ENCODE measurements around the gene CADM2.
"Not testable (repeated sequence)": the region's sequence is repeated elsewhere in the genome, so short reads cannot be mapped to it uniquely, and the experiment has no call there.

Gene CADM2

DNA sequence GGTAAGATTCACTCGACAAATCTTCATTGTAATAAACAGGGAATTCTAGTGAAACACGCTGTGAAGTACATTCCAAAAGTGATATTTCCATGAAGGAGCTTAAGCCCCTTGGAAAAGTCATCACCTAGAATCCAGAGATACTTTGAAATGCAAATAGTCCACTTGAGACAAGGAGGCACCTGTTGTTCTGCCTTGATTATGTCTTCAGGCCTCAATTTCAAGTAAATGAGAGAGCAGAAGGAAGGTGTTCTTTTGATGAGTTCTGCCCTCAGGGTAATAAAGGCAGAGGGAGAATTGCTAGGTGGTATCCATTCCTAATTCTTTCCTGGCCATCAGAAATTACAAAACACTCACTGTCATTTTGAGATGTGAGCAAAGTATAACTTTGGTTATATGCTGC lies 162.1 kb downstream of the CADM2 start:
- H3K4me3 ChIP-seq (ENCODE audit: low read length in 2 of 2): no peak overlapping the region
- no peak overlapping the region for H3K9ac ChIP-seq (ENCODE audit: low read depth in 1 of 2, low read length in 2 of 2)
- no peaks in the 10 kb centered on the region for H3K4me1 ChIP-seq (ENCODE audit: control insufficient read depth in 2 of 2, insufficient read depth in 2 of 2, low read length in 2 of 2)
- no peak overlapping the region for H3K27ac ChIP-seq (ENCODE audit: low read depth in 2 of 2, low read length in 2 of 2)
- H3K9me3 ChIP-seq (ENCODE audit: control insufficient read depth in 2 of 2, low read length in 2 of 2): no peaks in the 10 kb centered on the region
- H3K27me3 ChIP-seq (ENCODE audit: control insufficient read depth in 2 of 2, insufficient read depth in 2 of 2, low read length in 2 of 2): no peaks in the 10 kb centered on the region
- H3K36me3 ChIP-seq (ENCODE audit: control insufficient read depth in 2 of 2, insufficient read depth in 2 of 2, low read length in 2 of 2): no peaks in the 10 kb centered on the region

DNA sequence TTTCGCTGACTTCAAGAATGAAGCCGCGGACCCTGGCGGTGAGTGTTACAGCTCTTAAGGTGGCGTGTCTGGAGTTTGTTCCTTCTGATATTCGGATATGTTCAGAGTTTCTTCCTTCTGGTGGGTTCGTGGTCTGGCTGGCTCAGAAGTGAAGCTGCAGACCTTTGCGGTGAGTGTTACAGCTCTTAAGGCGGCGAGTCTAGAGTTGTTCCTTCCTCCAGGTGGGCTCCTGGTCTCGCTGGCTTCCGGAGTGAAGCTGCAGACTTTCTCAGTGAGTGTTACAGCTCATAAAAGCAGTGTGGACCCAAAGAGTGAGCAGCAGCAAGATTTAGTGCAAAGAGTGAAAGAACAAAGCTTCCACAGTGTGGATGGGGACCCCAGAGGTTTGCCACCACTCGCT lies 174.1 kb downstream of the CADM2 start:
- not testable (repeated sequence) for H3K27me3 ChIP-seq (ENCODE audit: control insufficient read depth in 2 of 2, insufficient read depth in 2 of 2, low read length in 2 of 2); H3K36me3 ChIP-seq (ENCODE audit: control insufficient read depth in 2 of 2, insufficient read depth in 2 of 2, low read length in 2 of 2); H3K4me1 ChIP-seq (ENCODE audit: control insufficient read depth in 2 of 2, insufficient read depth in 2 of 2, low read length in 2 of 2)

DNA sequence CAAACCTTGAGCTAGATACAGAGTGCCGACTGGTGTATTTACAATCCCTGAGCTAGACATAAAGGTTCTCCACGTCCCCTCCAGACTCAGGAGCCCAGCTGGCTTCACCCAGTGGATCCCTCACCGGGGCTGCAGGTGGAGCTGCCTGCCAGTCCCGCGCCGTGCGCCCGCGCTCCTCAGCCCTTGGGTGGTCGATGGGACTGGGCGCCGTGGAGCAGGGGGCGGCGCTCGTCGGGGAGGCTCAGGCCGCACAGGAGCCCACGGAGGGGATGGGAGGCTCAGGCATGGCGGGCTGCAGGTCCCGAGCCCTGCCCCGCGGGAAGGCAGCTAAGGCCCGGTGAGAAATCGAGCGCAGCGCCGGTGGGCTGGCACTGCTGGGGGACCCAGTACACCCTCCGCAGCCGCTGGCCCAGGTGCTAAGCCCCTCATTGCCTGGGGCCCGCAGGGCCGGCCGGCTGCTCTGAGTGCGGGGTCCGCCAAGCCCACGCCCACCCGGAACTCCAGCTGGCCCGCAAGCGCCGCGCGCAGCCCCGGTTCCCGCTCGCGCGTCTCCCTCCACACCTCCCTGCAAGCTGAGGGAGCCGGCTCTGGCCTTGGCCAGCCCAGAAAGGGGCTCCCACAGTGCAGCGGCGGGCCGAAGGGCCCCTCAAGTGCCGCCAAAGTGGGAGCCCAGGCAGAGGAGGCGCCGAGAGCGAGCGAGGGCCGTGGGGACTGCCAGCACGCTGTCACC lies 175.1 kb downstream of the CADM2 start:
- not testable (repeated sequence) for H3K27me3 ChIP-seq (ENCODE audit: control insufficient read depth in 2 of 2, insufficient read depth in 2 of 2, low read length in 2 of 2); H3K4me1 ChIP-seq (ENCODE audit: control insufficient read depth in 2 of 2, insufficient read depth in 2 of 2, low read length in 2 of 2); H3K9me3 ChIP-seq (ENCODE audit: control insufficient read depth in 2 of 2, low read length in 2 of 2); H3K27ac ChIP-seq (ENCODE audit: low read depth in 2 of 2, low read length in 2 of 2); H3K9ac ChIP-seq (ENCODE audit: low read depth in 1 of 2, low read length in 2 of 2); H3K36me3 ChIP-seq (ENCODE audit: control insufficient read depth in 2 of 2, insufficient read depth in 2 of 2, low read length in 2 of 2); H3K4me3 ChIP-seq (ENCODE audit: low read length in 2 of 2)

More for the DNA sequence above, 174.1 kb downstream of the CADM2 start:
- H3K4me3 ChIP-seq (ENCODE audit: low read length in 2 of 2); H3K27ac ChIP-seq (ENCODE audit: low read depth in 2 of 2, low read length in 2 of 2); H3K9me3 ChIP-seq (ENCODE audit: control insufficient read depth in 2 of 2, low read length in 2 of 2); H3K9ac ChIP-seq (ENCODE audit: low read depth in 1 of 2, low read length in 2 of 2): not testable (repeated sequence)

- H3K9ac ChIP-seq (ENCODE audit: low read depth in 1 of 2, low read length in 2 of 2): no peak overlapping the region
- no peaks in the 10 kb centered on the region for H3K4me1 ChIP-seq (ENCODE audit: control insufficient read depth in 2 of 2, insufficient read depth in 2 of 2, low read length in 2 of 2)
- H3K27ac ChIP-seq (ENCODE audit: low read depth in 2 of 2, low read length in 2 of 2): no peak overlapping the region
- H3K36me3 ChIP-seq (ENCODE audit: control insufficient read depth in 2 of 2, insufficient read depth in 2 of 2, low read length in 2 of 2): no peaks in the 10 kb centered on the region
- no peaks in the 10 kb centered on the region for H3K27me3 ChIP-seq (ENCODE audit: control insufficient read depth in 2 of 2, insufficient read depth in 2 of 2, low read length in 2 of 2)
- no peak overlapping the region for H3K4me3 ChIP-seq (ENCODE audit: low read length in 2 of 2)
- no peaks in the 10 kb centered on the region for H3K9me3 ChIP-seq (ENCODE audit: control insufficient read depth in 2 of 2, low read length in 2 of 2)
Observed at GRCh38 chr3:85142626-85143025, 183.8 kb downstream of the CADM2 start.

DNA sequence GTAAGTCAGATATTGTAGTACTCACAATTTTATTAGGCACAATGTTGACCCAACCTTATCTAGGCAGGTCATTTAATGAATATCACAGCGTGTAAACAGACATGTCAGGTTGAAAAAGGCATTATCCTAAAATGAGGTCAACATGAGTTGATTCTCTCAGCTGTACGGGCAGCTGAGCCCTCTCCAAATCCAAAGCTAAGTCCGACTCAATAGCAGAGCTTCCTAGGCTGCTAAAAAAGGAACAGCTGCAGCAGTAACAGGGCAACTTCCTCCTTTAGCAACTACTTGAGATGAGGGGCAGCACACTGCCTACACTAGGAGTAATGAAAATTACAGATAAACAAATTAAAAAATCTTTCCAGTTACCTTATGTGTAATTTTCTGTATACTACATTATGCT lies 189.2 kb downstream of the CADM2 start:
- Histone ChIP-seq H3K27me3 (ENCODE audit: control insufficient read depth in 2 of 2, insufficient read depth in 2 of 2, low read length in 2 of 2) (no peaks in the 10 kb centered on the region), H3K9ac (ENCODE audit: low read depth in 1 of 2, low read length in 2 of 2) (no peak overlapping the region), H3K4me3 (ENCODE audit: low read length in 2 of 2) (no peak overlapping the region), H3K9me3 (ENCODE audit: control insufficient read depth in 2 of 2, low read length in 2 of 2) (no peaks in the 10 kb centered on the region), H3K36me3 (ENCODE audit: control insufficient read depth in 2 of 2, insufficient read depth in 2 of 2, low read length in 2 of 2) (no peaks in the 10 kb centered on the region), H3K27ac (ENCODE audit: low read depth in 2 of 2, low read length in 2 of 2) (no peak overlapping the region), H3K4me1 (ENCODE audit: control insufficient read depth in 2 of 2, insufficient read depth in 2 of 2, low read length in 2 of 2) (no peaks in the 10 kb centered on the region)

DNA sequence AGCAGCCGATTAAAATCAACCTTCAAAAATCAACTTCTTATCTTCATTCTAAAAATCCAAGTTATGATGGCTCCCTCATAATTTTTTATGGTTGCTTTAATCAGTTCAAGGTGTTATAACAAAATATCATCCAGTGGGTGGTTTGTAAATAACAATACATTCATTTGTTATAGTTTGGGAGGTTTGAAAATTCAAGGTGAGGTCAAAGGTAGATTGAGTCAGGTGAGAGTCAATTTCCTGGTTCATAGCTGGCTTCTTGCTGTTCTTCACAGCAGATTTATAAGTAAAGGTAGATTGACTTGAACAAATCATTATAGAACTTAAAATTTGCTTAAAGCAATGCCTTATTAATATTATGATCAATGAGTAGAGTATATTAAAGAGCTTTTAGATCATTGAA lies 192.8 kb downstream of the CADM2 start:
- no peaks in the 10 kb centered on the region for H3K27me3 ChIP-seq (ENCODE audit: control insufficient read depth in 2 of 2, insufficient read depth in 2 of 2, low read length in 2 of 2)
- H3K4me1 ChIP-seq (ENCODE audit: control insufficient read depth in 2 of 2, insufficient read depth in 2 of 2, low read length in 2 of 2): no peaks in the 10 kb centered on the region
- H3K4me3 ChIP-seq (ENCODE audit: low read length in 2 of 2): no peak overlapping the region
- no peak overlapping the region for H3K27ac ChIP-seq (ENCODE audit: low read depth in 2 of 2, low read length in 2 of 2)
- H3K9ac ChIP-seq (ENCODE audit: low read depth in 1 of 2, low read length in 2 of 2): no peak overlapping the region
- H3K9me3 ChIP-seq (ENCODE audit: control insufficient read depth in 2 of 2, low read length in 2 of 2): no peaks in the 10 kb centered on the region
- no peaks in the 10 kb centered on the region for H3K36me3 ChIP-seq (ENCODE audit: control insufficient read depth in 2 of 2, insufficient read depth in 2 of 2, low read length in 2 of 2)

- not testable (repeated sequence) for H3K4me3 ChIP-seq (ENCODE audit: low read length in 2 of 2); H3K4me1 ChIP-seq (ENCODE audit: control insufficient read depth in 2 of 2, insufficient read depth in 2 of 2, low read length in 2 of 2); H3K9me3 ChIP-seq (ENCODE audit: control insufficient read depth in 2 of 2, low read length in 2 of 2); H3K36me3 ChIP-seq (ENCODE audit: control insufficient read depth in 2 of 2, insufficient read depth in 2 of 2, low read length in 2 of 2); H3K9ac ChIP-seq (ENCODE audit: low read depth in 1 of 2, low read length in 2 of 2); H3K27me3 ChIP-seq (ENCODE audit: control insufficient read depth in 2 of 2, insufficient read depth in 2 of 2, low read length in 2 of 2); H3K27ac ChIP-seq (ENCODE audit: low read depth in 2 of 2, low read length in 2 of 2)
Observed at GRCh38 chr3:85153279-85153678, 194.5 kb downstream of the CADM2 start.

DNA sequence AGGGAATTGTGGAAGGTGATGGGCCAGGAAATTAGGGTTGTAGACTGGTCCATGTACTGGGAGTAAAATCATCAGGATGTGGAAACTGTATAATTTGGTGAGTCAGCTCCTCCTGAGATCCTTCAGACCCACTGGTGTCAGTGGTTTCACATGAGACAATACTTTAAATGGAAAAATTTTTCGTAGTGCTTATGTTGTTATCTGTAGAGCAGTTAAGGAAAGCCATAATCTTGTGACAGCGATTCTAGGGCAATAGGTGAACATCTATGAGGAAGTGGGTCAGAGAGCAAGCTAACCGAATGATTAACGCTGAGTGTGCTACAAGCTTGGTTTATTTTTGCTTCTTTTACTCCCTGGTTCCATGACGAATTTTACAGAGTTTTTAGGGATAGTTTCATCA lies 200.6 kb downstream of the CADM2 start:
- H3K9me3 ChIP-seq (ENCODE audit: control insufficient read depth in 2 of 2, low read length in 2 of 2): no peaks in the 10 kb centered on the region
- H3K4me3 ChIP-seq (ENCODE audit: low read length in 2 of 2): no peak overlapping the region
- no peak overlapping the region for H3K9ac ChIP-seq (ENCODE audit: low read depth in 1 of 2, low read length in 2 of 2)
- H3K27me3 ChIP-seq (ENCODE audit: control insufficient read depth in 2 of 2, insufficient read depth in 2 of 2, low read length in 2 of 2): no peaks in the 10 kb centered on the region
- H3K4me1 ChIP-seq (ENCODE audit: control insufficient read depth in 2 of 2, insufficient read depth in 2 of 2, low read length in 2 of 2): no peaks in the 10 kb centered on the region
- H3K36me3 ChIP-seq (ENCODE audit: control insufficient read depth in 2 of 2, insufficient read depth in 2 of 2, low read length in 2 of 2): no peaks in the 10 kb centered on the region
- H3K27ac ChIP-seq (ENCODE audit: low read depth in 2 of 2, low read length in 2 of 2): peak overlapping the region in 1 of 2 donors; percentile 56

DNA sequence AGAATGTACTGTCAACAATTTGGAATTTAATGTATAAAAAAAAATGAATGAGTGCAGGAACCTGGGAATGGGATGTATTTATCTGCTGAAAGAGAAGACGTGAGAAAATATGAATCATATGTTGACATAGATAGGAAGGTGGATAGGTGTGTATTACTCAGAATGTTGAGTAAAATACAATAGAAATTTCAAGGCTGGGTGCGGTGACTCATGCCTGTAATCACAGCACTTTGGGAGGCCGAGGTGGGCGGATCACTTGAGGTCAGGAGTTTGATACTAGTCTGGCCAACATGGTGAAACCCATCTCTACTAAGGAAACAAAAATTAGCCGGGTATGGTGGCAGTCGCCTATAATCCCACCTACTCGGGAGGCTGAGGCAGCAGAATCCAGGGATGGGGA lies 202.8 kb downstream of the CADM2 start:
- H3K27ac ChIP-seq (ENCODE audit: low read depth in 2 of 2, low read length in 2 of 2): peak overlapping the region; percentile 28 to 39
- H3K4me1 ChIP-seq (ENCODE audit: control insufficient read depth in 2 of 2, insufficient read depth in 2 of 2, low read length in 2 of 2): no peaks in the 10 kb centered on the region
- no peaks in the 10 kb centered on the region for H3K36me3 ChIP-seq (ENCODE audit: control insufficient read depth in 2 of 2, insufficient read depth in 2 of 2, low read length in 2 of 2)
- H3K9me3 ChIP-seq (ENCODE audit: control insufficient read depth in 2 of 2, low read length in 2 of 2): no peaks in the 10 kb centered on the region
- H3K27me3 ChIP-seq (ENCODE audit: control insufficient read depth in 2 of 2, insufficient read depth in 2 of 2, low read length in 2 of 2): no peaks in the 10 kb centered on the region
- no peak overlapping the region for H3K9ac ChIP-seq (ENCODE audit: low read depth in 1 of 2, low read length in 2 of 2)
- no peak overlapping the region for H3K4me3 ChIP-seq (ENCODE audit: low read length in 2 of 2)

DNA sequence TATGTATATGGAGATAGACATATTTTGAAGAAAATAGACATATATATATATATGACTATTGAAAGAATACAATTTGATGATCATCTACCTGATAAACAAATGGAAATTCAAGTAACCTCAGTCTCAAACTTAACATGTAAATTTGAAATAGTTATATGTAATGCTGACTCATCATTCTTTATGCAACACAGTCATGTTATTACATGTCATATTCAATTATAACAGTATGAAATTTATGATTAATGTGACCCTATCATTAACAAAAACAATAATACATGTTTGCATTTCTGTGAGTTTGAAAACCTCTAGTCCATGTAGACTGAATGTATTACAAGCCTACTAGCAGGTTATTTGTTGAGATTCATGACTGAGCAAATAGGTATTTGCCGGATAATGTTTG lies 204.1 kb downstream of the CADM2 start:
- H3K4me3 ChIP-seq (ENCODE audit: low read length in 2 of 2): no peak overlapping the region
- no peak overlapping the region for H3K9ac ChIP-seq (ENCODE audit: low read depth in 1 of 2, low read length in 2 of 2)
- H3K36me3 ChIP-seq (ENCODE audit: control insufficient read depth in 2 of 2, insufficient read depth in 2 of 2, low read length in 2 of 2): no peaks in the 10 kb centered on the region
- no peaks in the 10 kb centered on the region for H3K9me3 ChIP-seq (ENCODE audit: control insufficient read depth in 2 of 2, low read length in 2 of 2)
- no peaks in the 10 kb centered on the region for H3K4me1 ChIP-seq (ENCODE audit: control insufficient read depth in 2 of 2, insufficient read depth in 2 of 2, low read length in 2 of 2)
- no peaks in the 10 kb centered on the region for H3K27me3 ChIP-seq (ENCODE audit: control insufficient read depth in 2 of 2, insufficient read depth in 2 of 2, low read length in 2 of 2)
- H3K27ac ChIP-seq (ENCODE audit: low read depth in 2 of 2, low read length in 2 of 2): no peak overlapping the region

DNA sequence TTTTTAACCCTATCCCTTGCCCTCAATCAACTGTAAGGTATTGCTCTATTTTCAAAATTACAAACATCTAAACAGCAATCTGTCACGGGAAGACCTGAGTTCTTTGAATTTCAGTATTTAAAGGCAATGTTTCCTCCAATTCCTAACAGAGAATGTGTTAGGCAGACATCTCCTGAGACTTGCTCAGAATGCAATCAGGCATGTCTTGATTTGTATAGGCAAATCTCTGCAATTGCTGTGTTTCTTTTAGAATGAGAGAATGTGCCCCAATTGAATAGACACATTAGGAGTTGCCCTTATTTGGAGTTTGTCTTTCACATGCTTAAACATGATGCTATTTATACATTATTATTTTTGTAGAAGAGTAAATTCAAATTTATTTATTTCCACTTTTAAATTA lies 205.6 kb downstream of the CADM2 start:
- Histone ChIP-seq H3K9ac (ENCODE audit: low read depth in 1 of 2, low read length in 2 of 2) (no peak overlapping the region), H3K36me3 (ENCODE audit: control insufficient read depth in 2 of 2, insufficient read depth in 2 of 2, low read length in 2 of 2) (no peaks in the 10 kb centered on the region), H3K4me3 (ENCODE audit: low read length in 2 of 2) (no peak overlapping the region), H3K27ac (ENCODE audit: low read depth in 2 of 2, low read length in 2 of 2) (no peak overlapping the region), H3K9me3 (ENCODE audit: control insufficient read depth in 2 of 2, low read length in 2 of 2) (no peaks in the 10 kb centered on the region), H3K4me1 (ENCODE audit: control insufficient read depth in 2 of 2, insufficient read depth in 2 of 2, low read length in 2 of 2) (no peaks in the 10 kb centered on the region), H3K27me3 (ENCODE audit: control insufficient read depth in 2 of 2, insufficient read depth in 2 of 2, low read length in 2 of 2) (no peaks in the 10 kb centered on the region)
